DLD1 (cell line): Measurements from ENCODE around the gene TAPT1.

ENCODE experiments used
- in situ Hi-C: cut with HindIII; loops from 2 replicates; pipeline ENCODE4 v1.10.0; 2017; ENCODE audit warnings: low sequenced_read_pairs

Gene TAPT1

DNA sequence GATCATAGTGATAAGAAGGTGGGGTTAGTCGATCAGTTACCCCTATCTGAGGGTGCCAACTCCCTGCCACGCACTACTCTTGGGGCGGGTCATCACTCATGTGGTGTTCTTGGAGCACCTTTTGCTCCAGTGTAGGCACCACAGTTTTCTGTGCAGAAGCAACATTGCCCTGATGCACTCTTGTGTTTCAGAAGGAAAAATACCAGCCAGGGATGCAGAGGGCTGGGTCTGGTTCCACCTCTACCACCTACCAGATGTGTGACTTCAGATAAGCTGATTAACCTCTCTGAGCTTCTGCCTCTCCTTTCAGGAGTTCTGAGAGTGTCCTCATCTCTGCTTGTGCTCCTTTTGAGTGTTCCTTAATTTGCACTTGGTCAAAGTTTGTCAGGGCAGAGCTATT lies 112.5 kb downstream of the TAPT1 start:
- in situ Hi-C loops: no loop called here

DNA sequence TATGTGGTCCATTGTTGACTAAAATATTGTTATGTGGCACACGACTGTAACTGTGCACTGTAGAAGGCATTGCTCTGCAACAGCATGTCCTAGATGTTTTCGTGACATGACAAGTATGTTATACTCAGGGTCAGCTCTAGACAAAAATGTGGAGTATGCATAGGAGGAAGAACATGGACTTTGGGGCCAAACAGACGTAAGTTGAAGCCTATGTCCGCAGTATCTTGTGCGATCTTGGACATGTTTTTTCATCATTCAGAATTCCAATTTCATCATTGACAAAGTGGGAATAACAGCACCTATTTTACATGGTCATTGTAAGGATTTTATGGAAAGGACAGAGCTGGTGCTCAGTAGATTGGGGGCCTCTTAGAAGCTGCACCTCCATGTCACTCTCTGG lies 114.7 kb downstream of the TAPT1 start:
- in situ Hi-C loops: no loop called here

DNA sequence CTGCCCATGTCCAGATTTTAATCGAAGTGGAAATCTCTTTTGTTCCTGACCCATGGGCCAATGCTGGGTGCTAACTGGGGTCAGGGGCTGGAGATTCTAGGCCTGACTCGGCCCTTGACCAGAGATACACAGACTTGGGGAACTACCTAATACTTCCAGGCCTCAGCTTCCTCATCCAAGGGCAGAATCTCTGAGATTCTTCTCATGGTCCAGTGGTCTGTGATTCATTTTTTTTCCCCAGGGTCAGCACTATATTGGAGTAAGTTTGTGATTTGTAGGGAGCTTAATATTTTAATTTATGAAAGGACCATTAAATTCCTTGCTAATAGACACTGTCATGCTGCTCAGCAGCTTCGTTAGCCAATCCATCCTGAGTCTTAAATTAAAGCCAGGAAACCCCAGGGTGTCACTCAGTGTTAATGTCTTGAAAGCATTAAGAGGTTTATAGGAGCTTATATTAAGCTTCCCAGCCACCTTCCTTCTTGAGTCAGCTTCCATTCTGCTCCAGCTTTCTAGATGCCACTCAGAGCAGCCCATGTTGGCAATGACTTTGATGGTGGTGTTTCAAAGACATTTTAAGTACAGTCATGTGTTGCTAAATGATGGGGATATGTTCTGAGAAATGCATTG lies 115.5 kb downstream of the TAPT1 start:
- in situ Hi-C loops: no loop called here
